Measurements from ENCODE around the gene SSBP3.

GRCh38 chr1:54352755-54353154 is 53.4 kb downstream of the SSBP3 start:
- TF ChIP-seq EZH2phosphoT487 (IDR thresholded peaks at IDR 0.05; ENCODE audit: insufficient read depth, low read depth) (no peak), EZH2 (IDR thresholded peaks at IDR 0.05; ENCODE audit: insufficient read depth, poor library complexity, severe bottlenecking) (no peak)
